GM12891 (cell line): ENCODE results near the gene DLX3.

Experiments
- DNase-seq: peaks from one replicate; pipeline ENCODE4 v3.0.0; 2011; ENCODE audit warnings: low spot score; ENCODE audit not compliant: insufficient read length
- FAIRE-seq: peaks from 2 replicates; lab custom pipeline; 2011; peaks lifted over from hg19 to GRCh38; lab: Jason Lieb, UNC
- PAX5 ChIP-seq: IDR thresholded peaks from 2 replicates; pipeline ENCODE4 v1.6.1; 2011; ENCODE audit warnings: low read length, moderate library complexity, mild to moderate bottlenecking; ENCODE audit not compliant: insufficient read depth, severe bottlenecking
- POLR2A ChIP-seq: IDR thresholded peaks from 2 replicates; pipeline ENCODE4 v1.6.1; 2011; ENCODE audit warnings: low read depth, low read length, control low read depth
- POLR2AphosphoS5 ChIP-seq: IDR thresholded peaks from 2 replicates; pipeline ENCODE4 v1.6.1; 2011; ENCODE audit warnings: low read depth, low read length, control low read depth
- POU2F2 ChIP-seq: IDR thresholded peaks from 2 replicates; pipeline ENCODE4 v1.6.1; 2011; ENCODE audit warnings: low read depth, mild to moderate bottlenecking, control low read depth, low read length, moderate library complexity
- SPI1 ChIP-seq: IDR thresholded peaks from 2 replicates; pipeline ENCODE4 v1.6.1; 2011; ENCODE audit warnings: low read depth, low read length, control low read depth
- TAF1 ChIP-seq: IDR thresholded peaks from 2 replicates; pipeline ENCODE4 v1.6.1; 2011; ENCODE audit warnings: low read depth, low read length, control low read depth

DLX3 gene

DNA sequence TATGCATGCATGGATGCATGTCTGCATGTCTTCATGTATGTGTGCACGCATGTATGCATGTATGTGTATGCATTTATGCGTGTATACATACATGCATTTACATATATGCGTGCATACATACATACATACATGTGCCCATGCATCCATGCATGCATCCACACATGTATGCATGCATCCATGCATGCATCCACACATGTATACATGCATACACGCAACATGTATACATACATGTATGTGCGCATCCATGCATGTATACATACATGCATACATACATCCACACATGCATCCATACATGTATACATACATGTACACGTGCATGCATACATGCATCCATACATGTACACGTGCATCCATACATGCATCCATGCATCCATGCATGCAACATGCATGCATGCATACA, 29.8 kb upstream of the DLX3 start:
- TF ChIP-seq POLR2AphosphoS5: no peak
- no peak for TF ChIP-seq POLR2A
- TF ChIP-seq SPI1: no peak
- no peak for TF ChIP-seq TAF1
- TF ChIP-seq PAX5: no peak
- no peak for TF ChIP-seq POU2F2
- no peak for FAIRE-seq
- no peak for DNase-seq

- TF ChIP-seq POLR2A (no peak), SPI1 (no peak), POU2F2 (no peak), TAF1 (no peak), PAX5 (no peak), POLR2AphosphoS5 (no peak)
- no peak for DNase-seq
- peak; percentile 69 for FAIRE-seq
Measured at GRCh38 chr17:50023520-50023919, 28.5 kb upstream of the DLX3 start.

DNA sequence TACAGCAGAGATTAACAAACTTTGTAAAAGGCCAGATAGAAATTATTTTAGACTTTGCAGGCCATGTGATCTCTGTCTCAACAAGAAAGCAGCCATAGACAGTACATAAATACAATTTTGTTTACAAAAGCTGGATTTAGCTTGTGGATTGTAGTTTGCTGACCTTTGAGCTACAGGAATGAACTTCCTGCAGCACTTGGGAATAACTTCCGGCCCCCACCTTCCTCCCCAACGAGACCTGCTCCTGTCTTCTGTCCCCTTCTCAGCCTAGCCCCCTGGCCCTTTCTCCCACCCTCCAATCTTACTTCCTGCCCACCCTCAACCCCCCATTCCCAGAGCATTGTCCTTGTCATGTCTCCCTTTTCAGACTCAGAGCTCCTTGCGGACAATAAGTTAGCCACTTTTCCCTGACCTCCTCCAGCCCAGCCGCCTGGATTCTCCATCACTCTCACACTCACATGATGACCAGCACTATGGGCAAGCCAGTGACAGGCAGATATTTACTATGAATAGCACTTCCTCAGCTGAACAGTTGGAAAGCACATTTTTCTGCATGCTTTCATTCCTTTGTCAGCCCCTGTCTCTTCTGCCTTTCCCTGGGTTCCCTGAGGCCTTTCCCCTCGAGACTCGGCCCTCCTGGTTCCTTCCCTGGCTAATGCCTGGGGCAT, 27.6 kb upstream of the DLX3 start:
- TF ChIP-seq TAF1 (no peak), SPI1 (no peak), POU2F2 (no peak), PAX5 (no peak), POLR2A (no peak), POLR2AphosphoS5 (no peak)
- DNase-seq (no peak), FAIRE-seq (no peak)

DNA sequence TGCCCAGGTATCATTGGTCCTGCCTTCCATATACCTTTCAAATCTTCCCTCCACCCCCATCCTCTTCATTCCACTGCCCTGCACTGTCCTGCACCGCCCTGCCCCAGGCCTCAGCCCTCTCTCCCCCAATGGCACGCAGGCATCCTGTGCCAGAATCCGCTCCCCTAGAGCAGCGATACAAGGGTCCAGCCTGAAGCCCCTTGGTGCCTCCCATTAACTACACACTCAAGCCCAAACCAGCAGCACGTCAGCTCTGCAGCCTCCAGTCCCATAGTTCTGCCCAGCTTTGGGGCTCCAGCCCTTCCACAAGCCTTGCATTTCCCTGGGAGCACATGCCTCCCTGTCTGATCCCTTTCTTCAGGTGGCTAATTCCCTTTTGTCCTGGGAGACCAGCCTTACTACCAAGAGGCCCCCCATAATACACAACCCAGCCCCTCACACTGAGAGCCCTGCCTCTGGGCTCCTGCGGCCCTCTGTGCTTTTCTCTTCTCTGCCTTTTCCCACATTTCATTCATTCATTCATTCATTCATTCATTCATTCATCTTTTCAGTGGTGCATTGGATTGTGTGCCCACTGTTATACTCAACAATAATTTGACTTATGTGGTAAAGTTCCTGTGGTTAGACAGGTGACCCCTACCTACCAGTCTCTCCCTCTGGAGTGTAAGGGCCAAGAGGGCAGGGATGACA, 26.8 kb upstream of the DLX3 start:
- TF ChIP-seq POLR2A (no peak), SPI1 (no peak), TAF1 (no peak), PAX5 (no peak)
- FAIRE-seq (no peak), DNase-seq (no peak)

GRCh38 chr17:50020841-50021599, 26.0 kb upstream of the DLX3 start:
- DNase-seq: no peak
- TF ChIP-seq PAX5: no peak
- TF ChIP-seq TAF1: no peak
- no peak for TF ChIP-seq SPI1
- no peak for TF ChIP-seq POU2F2
- no peak for FAIRE-seq

DNA sequence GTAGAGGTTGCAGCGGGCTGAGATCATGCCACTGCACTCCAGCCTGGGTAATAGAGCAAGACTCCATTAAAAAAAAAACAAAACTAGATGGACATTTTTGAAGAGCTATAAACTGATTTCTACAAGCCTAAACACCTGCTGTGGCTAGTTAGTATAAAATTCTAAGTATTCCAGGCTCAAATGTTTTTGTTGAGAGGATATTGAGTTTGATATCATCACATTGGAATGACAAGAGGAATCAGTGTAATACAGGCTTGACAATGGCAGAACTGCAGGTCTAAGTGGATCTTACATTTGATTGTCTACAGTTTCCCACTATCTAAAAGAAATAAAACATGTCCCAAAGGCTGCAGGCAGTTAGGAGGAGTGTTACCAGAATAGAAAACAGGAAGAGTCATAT, 23.9 kb upstream of the DLX3 start:
- no peak for DNase-seq
- FAIRE-seq: no peak
- TF ChIP-seq POLR2AphosphoS5 (no peak), POLR2A (no peak), PAX5 (no peak), SPI1 (no peak), TAF1 (no peak), POU2F2 (no peak)

DNA sequence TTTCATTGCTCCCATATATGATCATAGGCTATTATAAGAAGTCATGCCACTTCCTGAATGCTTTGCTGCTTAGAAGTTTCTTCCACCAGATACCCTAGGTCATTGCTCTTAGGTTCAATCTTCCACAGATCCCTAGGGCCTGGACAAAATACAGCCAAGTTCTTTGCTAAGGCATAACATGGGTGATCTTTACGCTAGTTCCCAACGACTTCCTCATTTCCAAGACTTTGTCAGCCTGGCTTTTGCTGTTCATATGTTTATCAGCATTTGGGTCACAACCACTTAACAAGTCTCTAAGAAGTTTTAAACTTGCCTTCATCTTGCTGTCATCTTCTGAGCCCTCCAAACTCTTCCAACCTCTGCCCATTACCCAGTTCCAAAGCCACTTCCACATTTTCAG, 20.1 kb upstream of the DLX3 start:
- no peak for DNase-seq
- no peak for FAIRE-seq
- TF ChIP-seq TAF1 (no peak), POLR2A (no peak), POU2F2 (no peak)

- no peak for FAIRE-seq
- no peak for TF ChIP-seq PAX5
- TF ChIP-seq TAF1: no peak
- no peak for TF ChIP-seq POLR2A
- no peak for TF ChIP-seq POLR2AphosphoS5
- TF ChIP-seq SPI1: no peak
- no peak for TF ChIP-seq POU2F2
- no peak for DNase-seq
Measured at GRCh38 chr17:50014471-50015088, 19.6 kb upstream of the DLX3 start.

GRCh38 chr17:50013079-50013478, 18.1 kb upstream of the DLX3 start:
- no peak for TF ChIP-seq SPI1
- TF ChIP-seq PAX5: no peak
- FAIRE-seq: no peak
- no peak for DNase-seq

DNA sequence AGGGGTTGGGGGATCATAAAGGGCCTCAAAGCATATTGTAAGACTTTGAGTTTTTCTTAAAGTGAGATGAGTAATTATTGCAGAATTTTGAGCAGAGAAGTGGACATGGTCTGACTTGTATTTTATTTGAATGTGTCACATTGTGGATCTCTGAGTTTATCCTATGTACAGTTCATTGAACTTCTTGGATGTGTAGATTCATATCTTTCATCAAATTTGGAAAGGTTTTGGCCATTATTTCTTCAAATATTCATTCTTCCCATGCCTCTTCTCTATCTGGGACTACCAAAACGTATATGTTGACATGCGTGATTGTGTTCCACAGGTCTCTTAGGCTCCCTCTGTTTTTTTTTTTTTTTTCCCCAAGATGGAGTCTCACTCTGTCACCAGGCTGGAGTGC, 14.3 kb upstream of the DLX3 start:
- TF ChIP-seq PAX5 (no peak), POLR2A (no peak), POU2F2 (no peak), TAF1 (no peak), SPI1 (no peak), POLR2AphosphoS5 (no peak)
- no peak for FAIRE-seq

More for the DNA sequence above, 14.3 kb upstream of the DLX3 start:
- no peak for DNase-seq
